Transverse colon (tissue), 4 donors: ENCODE results near the gene PPP6R1. TPM values are rescaled to one million over a fixed set of nuclear protein-coding genes. Genes with fewer than 3 reads are reported as not detected.

Experiments used
- DNase-seq: peaks from one replicate; pipeline ENCODE4 v3.0.0-alpha.2; 2019
- H3K27ac ChIP-seq, 4 donors: fragments of 200-600 bp; sonication (generic); 2 replicates each; pipeline ENCODE4 v1.5.1; 2016 to 2018; ENCODE audit warnings: inconsistent platforms in 4 of 4
- H3K27me3 ChIP-seq: fragments of 200-600 bp; sonication (generic); 2 replicates; pipeline ENCODE4 v1.5.1; 2017; ENCODE audit warnings: inconsistent platforms
- H3K36me3 ChIP-seq, 4 donors: fragments of 200-600 bp; sonication (generic); 2 replicates each; pipeline ENCODE4 v1.5.1; 2017 to 2019; ENCODE audit warnings: inconsistent platforms in 4 of 4
- H3K4me1 ChIP-seq, 4 donors: fragments of 200-600 bp; sonication (generic); 2 replicates each; pipeline ENCODE4 v1.5.1; 2017 to 2020; ENCODE audit warnings: inconsistent platforms in 4 of 4
- H3K4me3 ChIP-seq, 4 donors: fragments of 200-600 bp; sonication (generic); 1 replicate in 1 of 4; 2 replicates in 3 of 4; pipeline versions ENCODE4 v1.5.1 to v1.6.1; 2017 to 2019; ENCODE audit warnings: inconsistent platforms in 4 of 4
- H3K9me3 ChIP-seq, 2 donors: fragments of 200-600 bp; sonication (generic); 2 replicates each; pipeline ENCODE4 v1.5.1; 2017 to 2019; ENCODE audit warnings: inconsistent platforms in 2 of 2
- EP300 ChIP-seq: sonication (generic); formaldehyde crosslinking; IDR thresholded peaks from one replicate; pipeline ENCODE4 v1.6.1; 2017; ENCODE audit warnings: antibody characterized with exemption, low read depth
- POLR2A ChIP-seq: fragments of 450-650 bp; IDR thresholded peaks from one replicate; pipeline ENCODE4 v1.6.1; 2016; ENCODE audit warnings: antibody characterized with exemption, mild to moderate bottlenecking, moderate library complexity
- POLR2AphosphoS5 ChIP-seq, 3 donors: sonication (generic); formaldehyde crosslinking; IDR thresholded peaks; one replicate each; pipeline ENCODE4 v1.6.1; 2016; ENCODE audit warnings: antibody characterized with exemption in 3 of 3
- WGBS, 2 donors: methylation state at CpG; one replicate each; pipeline ENCODE4 v1.1.5; 2018; ENCODE audit warnings: low coverage in 1 of 2; 5-methylcytosine and 5-hydroxymethylcytosine counted together
- in situ Hi-C, 4 donors: fragments of 200-750 bp; cut with MboI; loops; one replicate each; pipeline versions ENCODE4 v1.15.0 to v1.15.1; 2017; ENCODE audit warnings: low sequenced_read_pairs in 3 of 4, low pct_ligation_motif_present in 1 of 4, low pct_unique_long_range_greater_than_20kb in 1 of 4
- intact Hi-C: fragments of 100-400 bp; cut with DNase I; formaldehyde crosslinking; loops from one replicate; pipeline ENCODE4 v1.15.1; 2023; ENCODE audit warnings: low total_unique reads
- total RNA-seq, 4 donors: library from RNA; depleted of rRNA; stranded (reverse); fragments of >200 nt; gene quantifications; one replicate each; pipeline ENCODE4 v1.1.0, GENCODE V29; 2016
- TF ChIP-seq, protein P1 (sequence below), 5 experiments: fragments of 200-600 bp in 3 of 5; fragments of 450-650 bp in 2 of 5; sonication (generic) in 3 of 5; IDR thresholded peaks; 1 replicate in 2 of 5; 2 replicates in 3 of 5; pipeline ENCODE4 v1.5.1; 2016 to 2017; ENCODE audit warnings: antibody characterized with exemption in 5 of 5, inconsistent platforms in 3 of 5, mild to moderate bottlenecking in 2 of 5, moderate library complexity in 1 of 5

The PPP6R1 gene
- total RNA-seq, 4 donors from 2014 or later = 51.3 to 91.5 (median 60.7) TPM

DNA sequence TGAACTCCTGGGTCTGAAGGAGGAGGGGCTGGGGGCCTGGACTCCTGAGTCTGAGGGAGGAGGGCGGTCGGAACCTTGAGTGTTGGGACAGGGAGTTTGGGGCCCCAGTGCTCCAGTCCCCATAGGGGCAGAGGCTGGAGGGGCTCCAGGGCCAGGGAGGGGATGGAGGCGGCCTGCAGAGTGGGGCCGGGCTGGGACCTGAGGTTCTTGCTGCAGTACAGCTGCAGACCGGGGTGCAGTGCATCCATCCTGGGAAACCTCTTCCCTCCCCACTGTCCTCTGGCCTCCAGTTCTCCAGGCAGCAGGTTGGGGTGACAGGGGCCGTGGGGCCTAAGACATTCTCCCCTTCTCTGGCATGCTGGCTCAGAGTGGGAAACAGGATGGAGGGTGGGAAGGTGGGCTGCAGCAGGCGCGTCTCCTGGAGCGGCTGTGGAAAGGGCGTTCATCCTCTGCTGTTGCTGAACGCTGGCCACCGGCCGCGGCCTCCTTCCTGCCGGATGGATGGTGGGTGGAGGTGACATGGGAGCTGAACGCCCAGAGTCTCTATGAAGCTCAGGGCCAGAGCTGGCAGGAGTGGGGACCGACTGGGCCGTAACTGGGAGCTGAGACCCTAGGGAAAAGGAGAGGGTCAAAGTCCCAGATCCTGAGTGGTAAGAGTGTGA lies 26.5 kb upstream of the PPP6R1 start:
- Histone ChIP-seq H3K9me3 (no peaks in the 10 kb centered on the region), H3K36me3 (no peaks in the 10 kb centered on the region), H3K27ac (peak overlapping the region in 2 of 4 donors; percentile 89 to 91), H3K27me3 (peaks cover 19% of the 10 kb centered on the region), H3K4me1 (peaks cover 4 to 22% (median 6%) of the 10 kb centered on the region in 4 donors), H3K4me3 (peak overlapping the region in 1 of 4 donors; percentile 58)
- no peak for TF ChIP-seq POLR2A
- TF ChIP-seq, protein P1, sequence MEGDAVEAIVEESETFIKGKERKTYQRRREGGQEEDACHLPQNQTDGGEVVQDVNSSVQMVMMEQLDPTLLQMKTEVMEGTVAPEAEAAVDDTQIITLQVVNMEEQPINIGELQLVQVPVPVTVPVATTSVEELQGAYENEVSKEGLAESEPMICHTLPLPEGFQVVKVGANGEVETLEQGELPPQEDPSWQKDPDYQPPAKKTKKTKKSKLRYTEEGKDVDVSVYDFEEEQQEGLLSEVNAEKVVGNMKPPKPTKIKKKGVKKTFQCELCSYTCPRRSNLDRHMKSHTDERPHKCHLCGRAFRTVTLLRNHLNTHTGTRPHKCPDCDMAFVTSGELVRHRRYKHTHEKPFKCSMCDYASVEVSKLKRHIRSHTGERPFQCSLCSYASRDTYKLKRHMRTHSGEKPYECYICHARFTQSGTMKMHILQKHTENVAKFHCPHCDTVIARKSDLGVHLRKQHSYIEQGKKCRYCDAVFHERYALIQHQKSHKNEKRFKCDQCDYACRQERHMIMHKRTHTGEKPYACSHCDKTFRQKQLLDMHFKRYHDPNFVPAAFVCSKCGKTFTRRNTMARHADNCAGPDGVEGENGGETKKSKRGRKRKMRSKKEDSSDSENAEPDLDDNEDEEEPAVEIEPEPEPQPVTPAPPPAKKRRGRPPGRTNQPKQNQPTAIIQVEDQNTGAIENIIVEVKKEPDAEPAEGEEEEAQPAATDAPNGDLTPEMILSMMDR (IDR thresholded peaks at IDR 0.05) = no peak
- no peak for TF ChIP-seq EP300
- TF ChIP-seq POLR2AphosphoS5 (IDR thresholded peaks at IDR 0.05) = no peak
- 56% methylated on average over 18 of the region's 18 CpGs; no CpG with 5 or more reads in 1 of the 2 donors for WGBS, 2 donors
- in situ Hi-C loops = loop anchor here in 3 of 4 donors (25.0 kb wide), 2 partner anchors 102 to 127 kb away; partner anchors contain the start of genes UBE2S (in 2 of the 3), RPL28 (in 1 of the 3), TMEM190 (in 1 of the 3) and TMEM238 (in 1 of the 3)
- intact Hi-C loops = loop anchor here (5.0 kb wide), 1 partner anchor 1053 kb away; no protein-coding TSS in a partner anchor
- DNase-seq = no peak

DNA sequence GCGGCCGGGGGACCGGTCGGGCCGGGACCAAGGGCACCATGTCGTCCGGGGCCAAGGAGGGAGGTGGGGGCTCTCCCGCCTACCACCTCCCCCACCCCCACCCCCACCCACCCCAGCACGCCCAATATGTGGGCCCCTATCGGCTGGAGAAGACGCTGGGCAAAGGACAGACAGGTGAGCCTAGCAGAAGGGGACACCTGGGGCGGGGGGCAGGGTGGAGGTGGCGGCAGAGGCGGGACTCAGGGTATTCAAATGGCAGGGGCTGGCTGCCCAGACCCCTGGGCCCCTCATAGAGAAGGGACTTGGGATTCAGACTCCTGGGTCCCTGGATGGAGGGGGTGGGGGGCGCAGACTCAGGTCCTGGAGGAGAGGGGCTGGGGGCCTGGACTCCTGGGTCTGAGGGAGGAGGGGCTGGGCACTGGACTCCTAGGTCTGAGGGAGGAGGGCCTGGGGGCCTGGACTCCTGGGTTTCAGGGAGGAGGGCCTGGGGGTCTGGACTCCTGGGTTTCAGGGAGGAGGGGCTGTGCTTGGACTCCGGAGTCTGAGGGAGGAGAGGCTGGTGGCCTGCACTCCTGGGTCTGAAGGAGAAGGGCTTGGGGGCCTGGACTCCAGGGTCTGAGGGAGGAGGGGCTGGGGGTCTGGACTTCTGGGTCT lies 25.7 kb upstream of the PPP6R1 start:
- in situ Hi-C loops (loop anchor here in 3 of 4 donors (25.0 kb wide), 2 partner anchors 103 to 128 kb away; partner anchors contain the start of genes UBE2S (in 2 of the 3), RPL28 (in 1 of the 3), TMEM190 (in 1 of the 3) and TMEM238 (in 1 of the 3)), intact Hi-C loops (loop anchor here (5.0 kb wide), 1 partner anchor 1052 kb away; no protein-coding TSS in a partner anchor)
- Histone ChIP-seq H3K4me1 (peaks cover 5 to 23% (median 9%) of the 10 kb centered on the region in 4 donors), H3K27me3 (peaks cover 19% of the 10 kb centered on the region), H3K27ac (peak overlapping the region; percentile 68 to 91 (median 84)), H3K4me3 (peak overlapping the region; percentile 45 to 58 (median 50)), H3K36me3 (no peaks in the 10 kb centered on the region), H3K9me3 (no peaks in the 10 kb centered on the region)
- TF ChIP-seq EP300 = no peak
- TF ChIP-seq, protein P1 (IDR thresholded peaks at IDR 0.05) = no peak
- no peak for TF ChIP-seq POLR2A
- TF ChIP-seq POLR2AphosphoS5 (IDR thresholded peaks at IDR 0.05) = no peak
- 67% methylated on average over 1 of the region's 16 CpGs; no CpG with 5 or more reads in 1 of the 2 donors for WGBS, 2 donors
- DNase-seq = no peak

DNA sequence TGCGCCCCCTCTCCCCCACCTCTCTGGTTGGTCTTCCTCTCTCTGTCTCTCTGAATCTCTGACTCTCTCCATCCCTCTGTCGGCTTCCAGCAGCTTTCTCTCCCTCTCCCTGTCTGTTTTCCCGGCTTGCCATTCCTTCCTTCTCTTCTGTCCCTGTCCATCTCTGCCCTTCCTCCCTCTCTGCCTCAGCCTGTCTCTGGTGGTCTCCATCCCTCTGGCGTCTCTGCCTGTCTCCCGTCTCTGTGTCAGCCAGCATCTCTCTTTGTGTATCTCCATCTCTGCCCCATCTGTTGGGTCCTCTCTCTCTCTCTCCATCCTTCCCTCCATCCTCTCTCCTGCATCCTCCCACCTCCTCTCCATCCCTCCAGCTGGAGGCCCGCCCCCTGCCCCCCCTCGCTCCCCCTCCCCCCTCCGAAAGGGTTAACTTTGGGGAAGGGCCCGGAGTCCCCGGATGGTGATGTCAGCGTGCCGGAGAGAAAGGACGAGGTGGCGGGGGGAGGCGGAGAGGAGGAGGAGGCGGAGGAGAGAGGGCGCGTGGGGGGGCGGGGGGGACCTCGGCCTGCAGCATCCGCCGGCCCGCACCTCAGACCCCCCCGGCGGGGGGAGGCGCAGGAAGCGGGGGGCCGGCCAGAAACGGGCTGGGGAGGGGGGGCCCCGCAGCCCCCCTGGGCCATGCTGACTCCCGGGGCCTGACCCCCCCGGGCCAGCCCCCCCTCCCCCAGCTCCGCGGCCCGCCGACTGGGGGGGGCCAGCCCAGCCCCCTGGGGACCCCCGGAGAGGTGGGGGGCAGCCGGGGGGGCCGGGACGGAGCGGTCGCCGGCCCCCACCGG lies 24.9 kb upstream of the PPP6R1 start, which contains the start of gene BRSK1:
TSS of gene BRSK1 (plus strand) at position 450 of the 830 bp plus-strand sequence. CDS start 446 bp downstream, outside the sequence.
- intact Hi-C loops (no loop called here), in situ Hi-C loops (loop anchor here in 3 of 4 donors (25.0 kb wide), 2 partner anchors 104 to 129 kb away; partner anchors contain the start of genes UBE2S (in 2 of the 3), RPL28 (in 1 of the 3), TMEM190 (in 1 of the 3) and TMEM238 (in 1 of the 3))
- TF ChIP-seq POLR2AphosphoS5 (IDR thresholded peaks at IDR 0.05) = no peak
- no peak for TF ChIP-seq EP300
- no peak for TF ChIP-seq POLR2A
- peaks cover 12 to 30% (median 16%) of the 10 kb centered on the region in 4 donors for H3K4me1 ChIP-seq
- H3K9me3 ChIP-seq = no peaks in the 10 kb centered on the region
- no peaks in the 10 kb centered on the region for H3K36me3 ChIP-seq
- H3K4me3 ChIP-seq = peak within 1 kb of the TSS; percentile 45 to 58 (median 50)
- H3K27me3 ChIP-seq = peaks cover 19% of the 10 kb centered on the region
- WGBS, 2 donors = 21% methylated on average over 5 to 9 of the region's 44 CpGs
- DNase-seq = peak; percentile 60
- H3K27ac ChIP-seq = peak within 1 kb of the TSS; percentile 68 to 91 (median 84)
